Measurements from ENCODE around the gene TSTD2. TPM values are rescaled to one million over a fixed set of nuclear protein-coding genes. Genes with fewer than 3 reads are reported as not detected.

Gene TSTD2
- total and polyA plus RNA-seq, 12 donors, result 13.2 to 27.3 (median 19.2) TPM

DNA sequence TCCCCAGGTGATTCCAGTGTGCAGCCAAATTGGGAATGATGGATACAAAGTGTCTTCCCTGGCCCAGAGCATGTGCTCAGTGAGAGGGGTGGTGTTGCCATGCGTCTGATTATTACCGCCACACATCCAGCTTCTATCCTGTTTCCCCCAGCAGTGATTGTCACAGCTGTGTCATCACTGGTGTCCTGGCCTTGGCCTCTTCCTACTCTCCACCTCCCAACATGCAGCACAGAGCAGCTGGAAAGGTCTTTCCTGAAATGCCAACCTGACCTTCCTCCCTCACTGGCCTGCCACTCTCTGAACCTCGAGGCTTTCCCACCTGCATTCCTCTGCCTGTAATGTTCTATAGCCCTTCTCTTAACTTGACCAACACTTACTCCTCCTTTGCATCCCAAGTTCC is 71.7 kb downstream of the TSTD2 start:
- DNase-seq, result peak in 6 of 7 donors; percentile 52 to 78 (median 73)
- intact Hi-C loops (cut with DNase I), result loop anchor here in 1 of 2 donors (2.0 kb wide), 1 partner anchor 37 kb away; no protein-coding TSS in a partner anchor
- Histone ChIP-seq H3K36me3 (replicated peaks in 1 of 2) (peaks cover 0 to 5% of the 10 kb centered on the region in 2 donors), H3K4me3 (no peak overlapping the region), H3K4me1 (replicated peaks in 1 of 2) (peaks cover 46 to 83% of the 10 kb centered on the region in 2 donors), H3K27ac (peak overlapping the region in 3 of 5 donors; percentile 16 to 88 (median 80)), H3K9me3 (replicated peaks in 1 of 3) (no peaks in the 10 kb centered on the region), H3K27me3 (no peaks in the 10 kb centered on the region)
- no peak for TF ChIP-seq POLR2A (IDR thresholded peaks at IDR 0.05)
- 31 to 40% (median 36%) methylated on average over 3 of the region's 3 CpGs for WGBS, 4 donors

DNA sequence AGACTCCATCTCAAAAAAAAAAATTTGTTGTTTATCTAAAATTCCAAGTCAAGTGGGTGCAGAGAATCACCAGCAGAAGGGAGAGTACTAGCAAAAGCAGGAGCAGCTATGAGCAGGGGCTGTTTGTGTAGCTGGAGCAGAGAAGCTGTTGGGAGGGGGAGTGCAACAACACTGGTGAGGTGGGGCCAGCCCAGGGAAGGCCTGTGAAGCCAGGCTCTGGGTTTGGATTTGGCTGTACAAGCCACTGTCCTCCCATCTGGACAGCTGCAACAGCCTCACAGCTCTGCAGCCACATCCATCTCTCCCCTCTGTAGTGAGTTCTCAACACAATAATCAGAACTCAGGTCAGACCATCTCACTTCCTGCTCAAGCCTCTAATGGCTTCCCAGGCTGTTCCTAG is 72.3 kb downstream of the TSTD2 start:
- intact Hi-C loops (cut with DNase I), result loop anchor here in 1 of 2 donors (2.0 kb wide), 1 partner anchor 38 kb away; no protein-coding TSS in a partner anchor
- DNase-seq, result peak in 2 of 7 donors; percentile 19 to 52

DNA sequence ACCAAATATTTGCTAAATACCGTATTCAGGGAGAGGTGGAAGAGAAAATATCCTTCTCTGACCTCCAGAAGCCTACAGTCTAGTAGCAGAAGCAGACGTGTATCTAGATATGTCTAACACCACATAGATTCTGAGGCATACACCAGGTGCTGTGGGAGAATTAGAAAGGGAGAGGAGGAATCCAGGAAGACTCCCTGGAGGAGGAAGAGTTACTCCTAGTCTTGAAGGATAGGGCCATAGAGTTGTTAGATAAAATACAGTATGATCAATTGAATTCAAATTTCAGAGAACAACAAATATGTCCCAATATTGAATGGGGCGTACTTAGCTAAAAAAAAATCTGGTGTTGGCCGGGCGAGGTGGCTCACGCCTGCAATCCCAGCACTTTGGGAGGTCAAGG is 73.0 kb downstream of the TSTD2 start:
- TF ChIP-seq, protein P1, sequence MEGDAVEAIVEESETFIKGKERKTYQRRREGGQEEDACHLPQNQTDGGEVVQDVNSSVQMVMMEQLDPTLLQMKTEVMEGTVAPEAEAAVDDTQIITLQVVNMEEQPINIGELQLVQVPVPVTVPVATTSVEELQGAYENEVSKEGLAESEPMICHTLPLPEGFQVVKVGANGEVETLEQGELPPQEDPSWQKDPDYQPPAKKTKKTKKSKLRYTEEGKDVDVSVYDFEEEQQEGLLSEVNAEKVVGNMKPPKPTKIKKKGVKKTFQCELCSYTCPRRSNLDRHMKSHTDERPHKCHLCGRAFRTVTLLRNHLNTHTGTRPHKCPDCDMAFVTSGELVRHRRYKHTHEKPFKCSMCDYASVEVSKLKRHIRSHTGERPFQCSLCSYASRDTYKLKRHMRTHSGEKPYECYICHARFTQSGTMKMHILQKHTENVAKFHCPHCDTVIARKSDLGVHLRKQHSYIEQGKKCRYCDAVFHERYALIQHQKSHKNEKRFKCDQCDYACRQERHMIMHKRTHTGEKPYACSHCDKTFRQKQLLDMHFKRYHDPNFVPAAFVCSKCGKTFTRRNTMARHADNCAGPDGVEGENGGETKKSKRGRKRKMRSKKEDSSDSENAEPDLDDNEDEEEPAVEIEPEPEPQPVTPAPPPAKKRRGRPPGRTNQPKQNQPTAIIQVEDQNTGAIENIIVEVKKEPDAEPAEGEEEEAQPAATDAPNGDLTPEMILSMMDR (IDR thresholded peaks at IDR 0.05), result no peak
- TF ChIP-seq POLR2A (IDR thresholded peaks at IDR 0.05), result no peak
- intact Hi-C loops (cut with DNase I), result loop anchor here in 1 of 2 donors (2.0 kb wide), 1 partner anchor 39 kb away; no protein-coding TSS in a partner anchor
- WGBS, 4 donors, result 86 to 96% (median 91%) methylated on average over 6 of the region's 6 CpGs
- no peak overlapping the region for H3K4me3 ChIP-seq
- H3K4me1 ChIP-seq (replicated peaks in 1 of 2), result peaks cover 46 to 93% of the 10 kb centered on the region in 2 donors
- no peaks in the 10 kb centered on the region for H3K36me3 ChIP-seq (replicated peaks in 1 of 2)
- no peaks in the 10 kb centered on the region for H3K9me3 ChIP-seq (replicated peaks in 1 of 3)
- no peaks in the 10 kb centered on the region for H3K27me3 ChIP-seq
- DNase-seq, result peak in 1 of 7 donors; percentile 8
- H3K27ac ChIP-seq, result no peak overlapping the region

More for the DNA sequence above, 72.3 kb downstream of the TSTD2 start:
- H3K4me3 ChIP-seq, result no peak overlapping the region
- H3K4me1 ChIP-seq (replicated peaks in 1 of 2), result peaks cover 46 to 90% of the 10 kb centered on the region in 2 donors
- H3K9me3 ChIP-seq (replicated peaks in 1 of 3), result no peaks in the 10 kb centered on the region
- H3K36me3 ChIP-seq (replicated peaks in 1 of 2), result peaks cover 0 to 2% of the 10 kb centered on the region in 2 donors
- H3K27me3 ChIP-seq, result no peaks in the 10 kb centered on the region
- TF ChIP-seq POLR2A (IDR thresholded peaks at IDR 0.05), result no peak
- TF ChIP-seq, protein P1 (IDR thresholded peaks at IDR 0.05), result no peak
- H3K27ac ChIP-seq, result peak overlapping the region in 3 of 5 donors; percentile 4 to 88 (median 80)

DNA sequence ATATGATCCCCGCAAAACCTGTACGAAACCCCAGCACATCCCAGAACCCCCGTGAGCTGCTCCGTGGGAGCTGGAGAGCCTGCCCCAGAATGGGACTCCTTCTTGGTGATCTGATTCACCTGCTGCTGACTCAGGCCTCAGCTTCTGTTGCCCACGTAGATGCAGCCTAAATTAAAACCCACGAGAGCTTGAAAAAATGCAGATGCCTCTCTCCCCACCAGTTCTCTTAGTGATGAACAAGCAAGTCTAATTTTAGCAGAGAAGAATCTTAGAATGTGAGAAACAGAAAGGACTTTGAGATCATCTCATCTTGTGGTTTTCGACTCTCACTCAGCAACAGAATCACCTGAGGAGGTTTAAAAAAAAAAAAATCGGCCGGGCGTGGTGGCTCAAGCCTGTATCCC is 74.1 kb downstream of the TSTD2 start:
- no peaks in the 10 kb centered on the region for H3K9me3 ChIP-seq (replicated peaks in 1 of 3)
- TF ChIP-seq POLR2A (IDR thresholded peaks at IDR 0.05), result no peak
- TF ChIP-seq, protein P1 (IDR thresholded peaks at IDR 0.05), result no peak
- H3K4me1 ChIP-seq (replicated peaks in 1 of 2), result peaks cover 37 to 83% of the 10 kb centered on the region in 2 donors
- peak in 1 of 7 donors; percentile 19 for DNase-seq
- H3K36me3 ChIP-seq (replicated peaks in 1 of 2), result no peaks in the 10 kb centered on the region
- H3K4me3 ChIP-seq, result no peak overlapping the region
- H3K27me3 ChIP-seq, result no peaks in the 10 kb centered on the region
- intact Hi-C loops (cut with DNase I), result no loop called here
- peak overlapping the region in 3 of 5 donors; percentile 86 to 98 (median 95) for H3K27ac ChIP-seq
- 79 to 87% (median 82%) methylated on average over 10 of the region's 10 CpGs for WGBS, 4 donors

DNA sequence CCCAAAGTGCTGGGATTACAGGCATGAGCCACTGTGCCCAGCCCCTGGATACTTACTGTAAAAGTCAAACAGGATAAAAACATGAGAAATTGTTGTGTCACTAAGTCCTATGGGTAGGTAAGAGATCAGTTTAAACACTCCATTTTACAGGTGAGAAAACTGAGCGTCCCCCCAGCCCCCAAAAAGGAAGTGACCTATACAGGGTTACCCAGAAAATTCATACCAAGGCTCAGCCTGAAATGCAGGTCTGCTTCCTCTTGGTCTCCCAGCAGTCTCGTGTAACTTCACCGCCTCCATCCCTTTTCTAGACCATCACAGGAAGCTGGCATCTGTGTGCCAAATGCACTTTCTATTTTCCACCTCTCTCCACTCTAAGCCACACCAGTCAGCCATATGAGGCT is 74.5 kb downstream of the TSTD2 start:
- H3K36me3 ChIP-seq (replicated peaks in 1 of 2), result peaks cover 0 to 2% of the 10 kb centered on the region in 2 donors
- 44 to 73% (median 68%) methylated on average over 3 of the region's 3 CpGs for WGBS, 4 donors
- H3K4me1 ChIP-seq (replicated peaks in 1 of 2), result peaks cover 32 to 78% of the 10 kb centered on the region in 2 donors
- no peak overlapping the region for H3K4me3 ChIP-seq
- H3K27me3 ChIP-seq, result no peaks in the 10 kb centered on the region
- intact Hi-C loops (cut with DNase I), result no loop called here
- peak in 1 of 7 donors; percentile 52 for DNase-seq
- no peak for TF ChIP-seq POLR2A (IDR thresholded peaks at IDR 0.05)
- TF ChIP-seq, protein P1 (IDR thresholded peaks at IDR 0.05), result no peak
- H3K27ac ChIP-seq, result peak overlapping the region; percentile 51 to 98 (median 86)
- no peaks in the 10 kb centered on the region for H3K9me3 ChIP-seq (replicated peaks in 1 of 3)

Measured in adrenal gland (tissue), 12 donors.